ENCODE measurements around the gene SRSF5. TPM values are rescaled to one million over a fixed set of nuclear protein-coding genes. Genes with fewer than 3 reads are reported as not detected.

The SRSF5 gene
- total RNA-seq, 2 experiments from 2014 or later, result 1,437 to 1,479 TPM

GRCh38 chr14:69797573-69798338, 30.8 kb downstream of the SRSF5 start:
- no peak overlapping the region for H3K27ac Mint-ChIP-seq
- CTCF ChIA-PET, result no interaction called here
- H3K9me3 ChIP-seq (ENCODE audit: control insufficient read depth in 1 of 2, insufficient read depth in 1 of 2, low read length in 2 of 2), result peaks cover 0 to 3% of the 10 kb centered on the region in 2 experiments
- POLR2A ChIA-PET, result no interaction called here
- no peak overlapping the region for H3K27ac ChIP-seq (ENCODE audit: low read depth in 1 of 2, low read length in 2 of 2)
- no peak for ATAC-seq (ENCODE audit: poor library complexity)
- H3K4me1 Mint-ChIP-seq (ENCODE audit: low read depth), result no peaks in the 10 kb centered on the region
- H3K27me3 ChIP-seq (ENCODE audit: control insufficient read depth in 1 of 2, insufficient read depth in 2 of 2, low read length in 2 of 2), result peaks cover 0 to 3% of the 10 kb centered on the region in 2 experiments
- H3K27me3 Mint-ChIP-seq, result peaks cover 4% of the 10 kb centered on the region
- no peaks in the 10 kb centered on the region for H3K4me1 ChIP-seq (ENCODE audit: insufficient read depth, low read length)
- intact Hi-C loops (cut with DNase I, micrococcal nuclease), result no loop called here
- H3K4me3 ChIP-seq (ENCODE audit: low read length), result no peak overlapping the region
- no peaks in the 10 kb centered on the region for H3K36me3 Mint-ChIP-seq (ENCODE audit: low read depth)
- H3K36me3 ChIP-seq (ENCODE audit: insufficient read depth, low read length), result no peaks in the 10 kb centered on the region
- no peak overlapping the region for H3K4me3 Mint-ChIP-seq
- no peaks in the 10 kb centered on the region for H3K9me3 Mint-ChIP-seq
- TF ChIP-seq, protein P1, sequence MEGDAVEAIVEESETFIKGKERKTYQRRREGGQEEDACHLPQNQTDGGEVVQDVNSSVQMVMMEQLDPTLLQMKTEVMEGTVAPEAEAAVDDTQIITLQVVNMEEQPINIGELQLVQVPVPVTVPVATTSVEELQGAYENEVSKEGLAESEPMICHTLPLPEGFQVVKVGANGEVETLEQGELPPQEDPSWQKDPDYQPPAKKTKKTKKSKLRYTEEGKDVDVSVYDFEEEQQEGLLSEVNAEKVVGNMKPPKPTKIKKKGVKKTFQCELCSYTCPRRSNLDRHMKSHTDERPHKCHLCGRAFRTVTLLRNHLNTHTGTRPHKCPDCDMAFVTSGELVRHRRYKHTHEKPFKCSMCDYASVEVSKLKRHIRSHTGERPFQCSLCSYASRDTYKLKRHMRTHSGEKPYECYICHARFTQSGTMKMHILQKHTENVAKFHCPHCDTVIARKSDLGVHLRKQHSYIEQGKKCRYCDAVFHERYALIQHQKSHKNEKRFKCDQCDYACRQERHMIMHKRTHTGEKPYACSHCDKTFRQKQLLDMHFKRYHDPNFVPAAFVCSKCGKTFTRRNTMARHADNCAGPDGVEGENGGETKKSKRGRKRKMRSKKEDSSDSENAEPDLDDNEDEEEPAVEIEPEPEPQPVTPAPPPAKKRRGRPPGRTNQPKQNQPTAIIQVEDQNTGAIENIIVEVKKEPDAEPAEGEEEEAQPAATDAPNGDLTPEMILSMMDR (IDR thresholded peaks at IDR 0.05), result no peak
- DNase-seq, result no peak

GRCh38 chr14:69798339-69798735, 31.4 kb downstream of the SRSF5 start:
- Histone ChIP-seq H3K4me3 (ENCODE audit: low read length) (no peak overlapping the region), H3K27me3 (ENCODE audit: control insufficient read depth in 1 of 2, insufficient read depth in 2 of 2, low read length in 2 of 2) (peaks cover 0 to 3% of the 10 kb centered on the region in 2 experiments), H3K36me3 (ENCODE audit: insufficient read depth, low read length) (no peaks in the 10 kb centered on the region), H3K4me1 (ENCODE audit: insufficient read depth, low read length) (no peaks in the 10 kb centered on the region), H3K27ac (ENCODE audit: low read depth in 1 of 2, low read length in 2 of 2) (no peak overlapping the region), H3K9me3 (ENCODE audit: control insufficient read depth in 1 of 2, insufficient read depth in 1 of 2, low read length in 2 of 2) (peaks cover 0 to 3% of the 10 kb centered on the region in 2 experiments)
- ChIA-PET CTCF (no interaction called here), POLR2A (no interaction called here)
- TF ChIP-seq, protein P1 (IDR thresholded peaks at IDR 0.05), result no peak
- Mint-ChIP-seq H3K27ac (no peak overlapping the region), H3K4me1 (ENCODE audit: low read depth) (no peaks in the 10 kb centered on the region), H3K36me3 (ENCODE audit: low read depth) (no peaks in the 10 kb centered on the region), H3K9me3 (no peaks in the 10 kb centered on the region), H3K4me3 (no peak overlapping the region), H3K27me3 (peaks cover 4% of the 10 kb centered on the region)
- intact Hi-C loops (cut with DNase I, micrococcal nuclease), result no loop called here
- DNase-seq (no peak), ATAC-seq (ENCODE audit: poor library complexity) (no peak)

GRCh38 chr14:69803753-69804152, 36.8 kb downstream of the SRSF5 start:
- ChIA-PET POLR2A (no interaction called here), CTCF (no interaction called here)
- no peaks in the 10 kb centered on the region for H3K4me1 Mint-ChIP-seq (ENCODE audit: low read depth)
- H3K9me3 Mint-ChIP-seq, result no peaks in the 10 kb centered on the region
- intact Hi-C loops (cut with DNase I, micrococcal nuclease), result no loop called here
- H3K36me3 Mint-ChIP-seq (ENCODE audit: low read depth), result no peaks in the 10 kb centered on the region
- no peaks in the 10 kb centered on the region for H3K4me1 ChIP-seq (ENCODE audit: insufficient read depth, low read length)
- no peak overlapping the region for H3K4me3 ChIP-seq (ENCODE audit: low read length)
- TF ChIP-seq, protein P1 (IDR thresholded peaks at IDR 0.05), result no peak
- H3K4me3 Mint-ChIP-seq, result no peak overlapping the region
- ATAC-seq (ENCODE audit: poor library complexity) (no peak), DNase-seq (no peak)
- H3K36me3 ChIP-seq (ENCODE audit: insufficient read depth, low read length), result no peaks in the 10 kb centered on the region
- H3K9me3 ChIP-seq (ENCODE audit: control insufficient read depth in 1 of 2, insufficient read depth in 1 of 2, low read length in 2 of 2), result no peaks in the 10 kb centered on the region
- H3K27me3 ChIP-seq (ENCODE audit: control insufficient read depth in 1 of 2, insufficient read depth in 2 of 2, low read length in 2 of 2), result peaks cover 0 to 3% of the 10 kb centered on the region in 2 experiments
- no peak overlapping the region for H3K27ac ChIP-seq (ENCODE audit: low read depth in 1 of 2, low read length in 2 of 2)
- peaks cover 6% of the 10 kb centered on the region for H3K27me3 Mint-ChIP-seq
- no peak overlapping the region for H3K27ac Mint-ChIP-seq
